KBM-7 (cell line): ENCODE measurements around the gene CENPC.

Experiments
- DNase-seq: peaks from one replicate; pipeline ENCODE4 v3.0.0-alpha.2; 2015
- in situ Hi-C: fragments of 300-500 bp; cut with MboI; formaldehyde crosslinking; loops from 2 replicates; pipeline ENCODE4 v1.14.3; 2020; ENCODE audit warnings: low sequenced_read_pairs, low pct_unique_long_range_greater_than_20kb, mixed read lengths

CENPC gene

GRCh38 chr4:67438975-67439374, 106.3 kb downstream of the CENPC start:
- in situ Hi-C loops, result no loop called here
- DNase-seq, result no peak

- no peak for DNase-seq
- in situ Hi-C loops, result no loop called here
These were observed 107.2 kb downstream of the CENPC start for GRCh38 chr4:67437974-67438713.

- no peak for DNase-seq
- in situ Hi-C loops, result no loop called here
These were observed 108.6 kb downstream of the CENPC start for GRCh38 chr4:67436742-67437141.

GRCh38 chr4:67430989-67431388, 114.3 kb downstream of the CENPC start:
- in situ Hi-C loops, result no loop called here
- no peak for DNase-seq

GRCh38 chr4:67428819-67429218, 116.5 kb downstream of the CENPC start:
- DNase-seq, result no peak
- in situ Hi-C loops, result no loop called here
